ENCODE data around the gene CEP128. TPM values are rescaled to one million over a fixed set of nuclear protein-coding genes. Genes with fewer than 3 reads are reported as not detected.

CEP128 gene
- total RNA-seq, 1 experiment from 2014 or later: 16.4 TPM

DNA sequence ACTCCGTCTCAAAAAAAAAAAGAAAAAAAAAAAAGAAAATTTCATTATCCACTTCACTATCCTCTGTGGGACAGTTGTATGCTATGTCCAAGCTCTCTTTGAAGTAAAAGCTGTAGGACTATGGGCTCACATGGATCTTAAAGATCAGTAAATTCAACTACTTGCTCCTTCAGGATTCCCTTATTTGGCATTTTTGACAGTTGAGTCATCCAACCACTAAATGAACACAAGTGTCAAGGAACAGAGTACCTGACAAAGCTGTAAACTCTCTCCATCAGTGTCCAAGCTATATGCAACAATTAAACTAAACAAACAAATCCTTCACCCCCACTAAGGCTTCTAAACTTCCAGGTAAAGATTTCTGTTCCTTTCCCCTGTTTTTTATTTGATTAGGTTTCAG is 177.0 kb downstream of the CEP128 start:
- no TSS peak for BruUV-seq (replicated peaks)
- no peak overlapping the region for H3K27ac ChIP-seq (ENCODE audit: low read depth, low read length)
- H3K9me3 ChIP-seq (ENCODE audit: control insufficient read depth in 1 of 2, insufficient read depth in 1 of 2, low read depth in 1 of 2, low read length in 2 of 2): no peaks in the 10 kb centered on the region
- no peaks in the 10 kb centered on the region for H3K27me3 ChIP-seq (ENCODE audit: insufficient read depth, low read length)
- DNase-seq (ENCODE audit: low read depth, low spot score) (no peak), ATAC-seq (no peak)
- TF ChIP-seq, protein P1, sequence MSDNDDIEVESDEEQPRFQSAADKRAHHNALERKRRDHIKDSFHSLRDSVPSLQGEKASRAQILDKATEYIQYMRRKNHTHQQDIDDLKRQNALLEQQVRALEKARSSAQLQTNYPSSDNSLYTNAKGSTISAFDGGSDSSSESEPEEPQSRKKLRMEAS (IDR thresholded peaks at IDR 0.05): no peak
- TF ChIP-seq, protein P2, sequence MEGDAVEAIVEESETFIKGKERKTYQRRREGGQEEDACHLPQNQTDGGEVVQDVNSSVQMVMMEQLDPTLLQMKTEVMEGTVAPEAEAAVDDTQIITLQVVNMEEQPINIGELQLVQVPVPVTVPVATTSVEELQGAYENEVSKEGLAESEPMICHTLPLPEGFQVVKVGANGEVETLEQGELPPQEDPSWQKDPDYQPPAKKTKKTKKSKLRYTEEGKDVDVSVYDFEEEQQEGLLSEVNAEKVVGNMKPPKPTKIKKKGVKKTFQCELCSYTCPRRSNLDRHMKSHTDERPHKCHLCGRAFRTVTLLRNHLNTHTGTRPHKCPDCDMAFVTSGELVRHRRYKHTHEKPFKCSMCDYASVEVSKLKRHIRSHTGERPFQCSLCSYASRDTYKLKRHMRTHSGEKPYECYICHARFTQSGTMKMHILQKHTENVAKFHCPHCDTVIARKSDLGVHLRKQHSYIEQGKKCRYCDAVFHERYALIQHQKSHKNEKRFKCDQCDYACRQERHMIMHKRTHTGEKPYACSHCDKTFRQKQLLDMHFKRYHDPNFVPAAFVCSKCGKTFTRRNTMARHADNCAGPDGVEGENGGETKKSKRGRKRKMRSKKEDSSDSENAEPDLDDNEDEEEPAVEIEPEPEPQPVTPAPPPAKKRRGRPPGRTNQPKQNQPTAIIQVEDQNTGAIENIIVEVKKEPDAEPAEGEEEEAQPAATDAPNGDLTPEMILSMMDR (IDR thresholded peaks at IDR 0.05 in 2 of 3, conservative IDR thresholded peaks at IDR 0.05 in 1 of 3; ENCODE audit: borderline replicate concordance in 1 of 3, insufficient read depth in 1 of 3, low read depth in 2 of 3, low read length in 2 of 3): no peak
- no peak for TF ChIP-seq TCF7L2 (IDR thresholded peaks at IDR 0.05; ENCODE audit: borderline replicate concordance, extremely low read depth, insufficient read depth, insufficient read length)
- no peak for TF ChIP-seq ZFX (IDR thresholded peaks at IDR 0.05)
- no peak for TF ChIP-seq ELF1 (IDR thresholded peaks at IDR 0.05; ENCODE audit: borderline replicate concordance, low read depth)
- TF ChIP-seq SRF (IDR thresholded peaks at IDR 0.05; ENCODE audit: low read depth): no peak
- TF ChIP-seq, protein P3, sequence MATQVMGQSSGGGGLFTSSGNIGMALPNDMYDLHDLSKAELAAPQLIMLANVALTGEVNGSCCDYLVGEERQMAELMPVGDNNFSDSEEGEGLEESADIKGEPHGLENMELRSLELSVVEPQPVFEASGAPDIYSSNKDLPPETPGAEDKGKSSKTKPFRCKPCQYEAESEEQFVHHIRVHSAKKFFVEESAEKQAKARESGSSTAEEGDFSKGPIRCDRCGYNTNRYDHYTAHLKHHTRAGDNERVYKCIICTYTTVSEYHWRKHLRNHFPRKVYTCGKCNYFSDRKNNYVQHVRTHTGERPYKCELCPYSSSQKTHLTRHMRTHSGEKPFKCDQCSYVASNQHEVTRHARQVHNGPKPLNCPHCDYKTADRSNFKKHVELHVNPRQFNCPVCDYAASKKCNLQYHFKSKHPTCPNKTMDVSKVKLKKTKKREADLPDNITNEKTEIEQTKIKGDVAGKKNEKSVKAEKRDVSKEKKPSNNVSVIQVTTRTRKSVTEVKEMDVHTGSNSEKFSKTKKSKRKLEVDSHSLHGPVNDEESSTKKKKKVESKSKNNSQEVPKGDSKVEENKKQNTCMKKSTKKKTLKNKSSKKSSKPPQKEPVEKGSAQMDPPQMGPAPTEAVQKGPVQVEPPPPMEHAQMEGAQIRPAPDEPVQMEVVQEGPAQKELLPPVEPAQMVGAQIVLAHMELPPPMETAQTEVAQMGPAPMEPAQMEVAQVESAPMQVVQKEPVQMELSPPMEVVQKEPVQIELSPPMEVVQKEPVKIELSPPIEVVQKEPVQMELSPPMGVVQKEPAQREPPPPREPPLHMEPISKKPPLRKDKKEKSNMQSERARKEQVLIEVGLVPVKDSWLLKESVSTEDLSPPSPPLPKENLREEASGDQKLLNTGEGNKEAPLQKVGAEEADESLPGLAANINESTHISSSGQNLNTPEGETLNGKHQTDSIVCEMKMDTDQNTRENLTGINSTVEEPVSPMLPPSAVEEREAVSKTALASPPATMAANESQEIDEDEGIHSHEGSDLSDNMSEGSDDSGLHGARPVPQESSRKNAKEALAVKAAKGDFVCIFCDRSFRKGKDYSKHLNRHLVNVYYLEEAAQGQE (IDR thresholded peaks at IDR 0.05; ENCODE audit: low read depth): no peak
- TF ChIP-seq EGR1 (IDR thresholded peaks at IDR 0.05; ENCODE audit: low read depth): no peak
- no peak for TF ChIP-seq JUND (IDR thresholded peaks at IDR 0.05)
- no peak for TF ChIP-seq POLR2A (IDR thresholded peaks at IDR 0.05; ENCODE audit: borderline replicate concordance, extremely low read depth, insufficient read depth, insufficient read length)
- TF ChIP-seq POLR2AphosphoS5 (IDR thresholded peaks at IDR 0.05; ENCODE audit: low read depth, low read length): no peak
- no peak for TF ChIP-seq ZNF274 (IDR thresholded peaks at IDR 0.05; ENCODE audit: low read depth, low read length)
- no peak overlapping the region for H2AFZ ChIP-seq (ENCODE audit: low read depth, low read length, poor library complexity, severe bottlenecking)
- ChIA-PET POLR2A (no interaction called here), CTCF (no interaction called here), RAD21 (ENCODE audit: low non-redundant PET in 1 of 2, low total read pairs in 2 of 2, uncharacterized antibody in 2 of 2, unreplicated experiment in 2 of 2) (no interaction called here)
- H3K36me3 ChIP-seq (ENCODE audit: control insufficient read depth in 1 of 2, insufficient read depth in 2 of 2, low read length in 2 of 2): no peaks in the 10 kb centered on the region
- no peaks in the 10 kb centered on the region for H4K20me1 ChIP-seq (ENCODE audit: insufficient read depth)
- no peaks in the 10 kb centered on the region for H3K4me1 ChIP-seq (ENCODE audit: control insufficient read depth in 1 of 2, insufficient read depth in 2 of 2, low read length in 2 of 2)
- H3K4me2 ChIP-seq (ENCODE audit: low read length): no peak overlapping the region
- H3K4me3 ChIP-seq (replicated peaks in 1 of 2; ENCODE audit: low read depth in 1 of 2, low read length in 2 of 2): no peak overlapping the region
- intact Hi-C loops (cut with micrococcal nuclease): no loop called here
- no peak overlapping the region for H3K9ac ChIP-seq (ENCODE audit: low read length)
- no peaks in the 10 kb centered on the region for H3K79me2 ChIP-seq (ENCODE audit: insufficient read depth, low read length)
- no peaks in the 10 kb centered on the region for H3K9me2 ChIP-seq (ENCODE audit: insufficient read depth)

Data from HCT116 (cell line).